GF-D8 (cell line): ENCODE results near the gene SMPD2.

Experiments
- DNase-seq: peaks from one replicate; lab custom pipeline; 2025; lab: John Stamatoyannopoulos, UW

Gene SMPD2

GRCh38 chr6:109440331-109441068 is at the start of gene SMPD2, which contains the start of gene PPIL6:
Gene SMPD2, plus strand, starts transcription at chr6:109440724. Its CDS starts 398 bp downstream, at chr6:109441122.
Gene PPIL6, minus strand, starts transcription at chr6:109440628. Its CDS starts 38 bp downstream, at chr6:109440590.
- peak; percentile 60 for DNase-seq

- DNase-seq = no peak
Measured at GRCh38 chr6:109393157-109393885, 47.2 kb upstream of the SMPD2 start.

- DNase-seq = no peak
Measured at GRCh38 chr6:109393886-109394281, 46.6 kb upstream of the SMPD2 start.

- DNase-seq = no peak
Measured at GRCh38 chr6:109396046-109396718, 44.3 kb upstream of the SMPD2 start.

- no peak for DNase-seq
Measured at GRCh38 chr6:109397020-109397419, 43.5 kb upstream of the SMPD2 start.

- no peak for DNase-seq
Measured at GRCh38 chr6:109406196-109406595, 34.3 kb upstream of the SMPD2 start.

GRCh38 chr6:109411034-109411433 is 29.5 kb upstream of the SMPD2 start:
- no peak for DNase-seq

- no peak for DNase-seq
Measured at GRCh38 chr6:109417646-109418045, 22.9 kb upstream of the SMPD2 start.

GRCh38 chr6:109420751-109421150 is 19.8 kb upstream of the SMPD2 start:
- DNase-seq = no peak

GRCh38 chr6:109421184-109421583 is 19.3 kb upstream of the SMPD2 start:
- DNase-seq = no peak

- no peak for DNase-seq
Measured at GRCh38 chr6:109424946-109425345, 15.6 kb upstream of the SMPD2 start.

- DNase-seq = no peak
Measured at GRCh38 chr6:109428889-109429477, 11.5 kb upstream of the SMPD2 start.

- no peak for DNase-seq
Measured at GRCh38 chr6:109429496-109429895, 11.0 kb upstream of the SMPD2 start.

GRCh38 chr6:109434456-109434855 is 6.1 kb upstream of the SMPD2 start:
- no peak for DNase-seq

- no peak for DNase-seq
Measured at GRCh38 chr6:109436041-109436440, 4.5 kb upstream of the SMPD2 start.

GRCh38 chr6:109441069-109441816 is 719 bp downstream of the SMPD2 start:
- DNase-seq = peak; percentile 19

GRCh38 chr6:109442393-109442924 is 1.9 kb downstream of the SMPD2 start:
- DNase-seq = no peak

GRCh38 chr6:109443425-109443950 is 3.0 kb downstream of the SMPD2 start:
- no peak for DNase-seq

- DNase-seq = no peak
Measured at GRCh38 chr6:109445382-109445781, 4.9 kb downstream of the SMPD2 start.

- DNase-seq = no peak
Measured at GRCh38 chr6:109446072-109446471, 5.5 kb downstream of the SMPD2 start.

GRCh38 chr6:109446541-109446940 is 6.0 kb downstream of the SMPD2 start:
- no peak for DNase-seq
